Kidney (tissue), 14 donors: ENCODE results near the gene TMEM143. TPM values are rescaled to one million over a fixed set of nuclear protein-coding genes. Genes with fewer than 3 reads are reported as not detected.

Experiments
- DNase-seq, 5 donors: peaks; one replicate each; pipeline ENCODE4 v3.0.0-alpha.2; 2013 to 2020
- FAIRE-seq: peaks from 2 replicates; lab custom pipeline; 2012; peaks lifted over from hg19 to GRCh38; lab: Jason Lieb, UNC
- H3K27ac ChIP-seq, 2 donors: one replicate each; pipeline ENCODE4 v1.7.0; 2013; ENCODE audit warnings: low read depth in 2 of 2, low read length in 2 of 2, inconsistent platforms in 1 of 2
- H3K27me3 ChIP-seq: one replicate; pipeline ENCODE4 v1.7.1; 2013; ENCODE audit warnings: low read length, inconsistent platforms; ENCODE audit not compliant: control insufficient read depth, insufficient read depth
- H3K36me3 ChIP-seq, 3 donors: one replicate each; pipeline versions ENCODE4 v1.7.0 to v1.7.1; 2013; ENCODE audit warnings: low read length in 3 of 3, control low read depth in 1 of 3, inconsistent platforms in 1 of 3; ENCODE audit not compliant: insufficient read depth in 3 of 3, control insufficient read depth in 2 of 3
- H3K4me1 ChIP-seq, 3 donors: one replicate each; pipeline versions ENCODE4 v1.7.0 to v1.7.1; 2013; ENCODE audit warnings: low read length in 3 of 3, inconsistent platforms in 1 of 3, low read depth in 1 of 3; ENCODE audit not compliant: control insufficient read depth in 2 of 3, insufficient read depth in 2 of 3
- H3K4me3 ChIP-seq, 3 donors: one replicate each; pipeline versions ENCODE4 v1.7.0 to v1.8.1; 2013; ENCODE audit warnings: low read length in 3 of 3, control low read depth in 1 of 3, inconsistent platforms in 1 of 3
- H3K9ac ChIP-seq, 3 donors: one replicate each; pipeline versions ENCODE4 v1.7.0 to v1.7.1; 2013; ENCODE audit warnings: low read length in 3 of 3, control low read depth in 1 of 3, inconsistent platforms in 1 of 3
- H3K9me3 ChIP-seq, 3 donors: one replicate each; pipeline versions ENCODE4 v1.7.0 to v1.7.1; 2013; ENCODE audit warnings: low read length in 3 of 3, control low read depth in 1 of 3, inconsistent platforms in 1 of 3; ENCODE audit not compliant: control insufficient read depth in 2 of 3, insufficient read depth in 1 of 3
- intact Hi-C: fragments of 100-400 bp; cut with DNase I; formaldehyde crosslinking; loops from one replicate; pipeline ENCODE4 v1.11.1; 2022
- polyA plus RNA-seq: library from polyadenylated mRNA; stranded (reverse); fragments of 350-450 nt; fragmentation: Illumina TruSeq; extraction: RNeasy Lipid Tissue Mini Kit (QIAGEN cat#74804); gene quantifications from one replicate; pipeline ENCODE4 v1.2.3, GENCODE V29; 2014; ENCODE audit warnings: low read depth, low replicate concordance; ENCODE audit not compliant: insufficient read depth
- total RNA-seq: library from RNA; stranded (reverse); fragmentation: NEBNext Ultra II Directional; extraction: Animal tissue kit (Norgen Biotek cat#: 25700); gene quantifications from one replicate; pipeline ENCODE4 v1.2.1, GENCODE V29; 2021
- TF ChIP-seq, protein P1 (sequence below): IDR thresholded peaks from 3 replicates; pipeline ENCODE4 v1.5.1; 2012; ENCODE audit warnings: mild to moderate bottlenecking, moderate library complexity, borderline replicate concordance; ENCODE audit not compliant: insufficient read depth; ENCODE audit errors: extremely low read depth
- donor health status: control.
- donor health status: control.
- donor health status: control.
- donor health status: control.
- donor health status: control.
- donor health status: DM: yes; HTN: yes; CAD: no.
- donor health status: Normal renal cell carcinoma (clear cell type).

The TMEM143 gene
- total and polyA plus RNA-seq, 2 donors from 2014 or later, result 9.2 to 15.7 TPM

- no peak overlapping the region for H3K9ac ChIP-seq
- peaks cover 0 to 4% (median 3%) of the 10 kb centered on the region in 3 donors for H3K4me1 ChIP-seq
- TF ChIP-seq, protein P1, sequence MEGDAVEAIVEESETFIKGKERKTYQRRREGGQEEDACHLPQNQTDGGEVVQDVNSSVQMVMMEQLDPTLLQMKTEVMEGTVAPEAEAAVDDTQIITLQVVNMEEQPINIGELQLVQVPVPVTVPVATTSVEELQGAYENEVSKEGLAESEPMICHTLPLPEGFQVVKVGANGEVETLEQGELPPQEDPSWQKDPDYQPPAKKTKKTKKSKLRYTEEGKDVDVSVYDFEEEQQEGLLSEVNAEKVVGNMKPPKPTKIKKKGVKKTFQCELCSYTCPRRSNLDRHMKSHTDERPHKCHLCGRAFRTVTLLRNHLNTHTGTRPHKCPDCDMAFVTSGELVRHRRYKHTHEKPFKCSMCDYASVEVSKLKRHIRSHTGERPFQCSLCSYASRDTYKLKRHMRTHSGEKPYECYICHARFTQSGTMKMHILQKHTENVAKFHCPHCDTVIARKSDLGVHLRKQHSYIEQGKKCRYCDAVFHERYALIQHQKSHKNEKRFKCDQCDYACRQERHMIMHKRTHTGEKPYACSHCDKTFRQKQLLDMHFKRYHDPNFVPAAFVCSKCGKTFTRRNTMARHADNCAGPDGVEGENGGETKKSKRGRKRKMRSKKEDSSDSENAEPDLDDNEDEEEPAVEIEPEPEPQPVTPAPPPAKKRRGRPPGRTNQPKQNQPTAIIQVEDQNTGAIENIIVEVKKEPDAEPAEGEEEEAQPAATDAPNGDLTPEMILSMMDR, result no peak
- DNase-seq (no peak), FAIRE-seq (no peak)
- H3K9me3 ChIP-seq, result no peaks in the 10 kb centered on the region
- intact Hi-C loops, result no loop called here
- peaks cover 0 to 5% (median 3%) of the 10 kb centered on the region in 3 donors for H3K36me3 ChIP-seq
- no peak overlapping the region for H3K4me3 ChIP-seq
- no peak overlapping the region for H3K27ac ChIP-seq
- no peaks in the 10 kb centered on the region for H3K27me3 ChIP-seq
Observed at GRCh38 chr19:48338253-48338755, 25.4 kb downstream of the TMEM143 start.

- TF ChIP-seq, protein P1, result peak; percentile 89
- H3K4me1 ChIP-seq, result peaks cover 0 to 23% (median 11%) of the 10 kb centered on the region in 3 donors
- FAIRE-seq (no peak), DNase-seq (peak; percentile 88 to 97 (median 94))
- no peaks in the 10 kb centered on the region for H3K9me3 ChIP-seq
- no peaks in the 10 kb centered on the region for H3K27me3 ChIP-seq
- peak overlapping the region; percentile 55 to 83 (median 76) for H3K9ac ChIP-seq
- H3K27ac ChIP-seq, result peak overlapping the region; percentile 78 to 96
- no peaks in the 10 kb centered on the region for H3K36me3 ChIP-seq
- intact Hi-C loops, result no loop called here
- H3K4me3 ChIP-seq, result peak overlapping the region; percentile 59 to 69 (median 60)
Observed at GRCh38 chr19:48333467-48334384, 30.0 kb downstream of the TMEM143 start.

- DNase-seq (peak; percentile 94 to 99 (median 95)), FAIRE-seq (peak; percentile 91)
- H3K27me3 ChIP-seq, result no peaks in the 10 kb centered on the region
- no peaks in the 10 kb centered on the region for H3K36me3 ChIP-seq
- intact Hi-C loops, result no loop called here
- TF ChIP-seq, protein P1, result no peak
- peak overlapping the region; percentile 59 to 69 (median 60) for H3K4me3 ChIP-seq
- H3K27ac ChIP-seq, result peak overlapping the region; percentile 78 to 96
- no peaks in the 10 kb centered on the region for H3K9me3 ChIP-seq
- peak overlapping the region; percentile 55 to 83 (median 76) for H3K9ac ChIP-seq
- H3K4me1 ChIP-seq, result peaks cover 0 to 23% (median 11%) of the 10 kb centered on the region in 3 donors
Observed at GRCh38 chr19:48332662-48333466, 30.9 kb downstream of the TMEM143 start.
